Trophoblast cell (in vitro differentiated cells and primary cell): ENCODE data around the gene TFF2.

ENCODE experiments used
- DNase-seq, 2 donors: peaks; one replicate each; pipeline ENCODE4 v3.0.0-alpha.2; 2016
- H2AFZ ChIP-seq: 2 replicates; pipeline ENCODE4 v1.6.1; 2013; ENCODE audit warnings: low read length, moderate library complexity, mild to moderate bottlenecking; ENCODE audit not compliant: insufficient read depth, poor library complexity
- H2AK5ac ChIP-seq: 2 replicates; pipeline ENCODE4 v1.6.1; 2013; ENCODE audit warnings: mild to moderate bottlenecking, low read length
- H2BK120ac ChIP-seq: 2 replicates; pipeline ENCODE4 v1.6.1; 2013; ENCODE audit warnings: low read length, mild to moderate bottlenecking, moderate library complexity; ENCODE audit not compliant: insufficient read depth, poor library complexity
- H2BK12ac ChIP-seq: 2 replicates; pipeline ENCODE4 v1.6.1; 2013; ENCODE audit warnings: mild to moderate bottlenecking, low read length, moderate library complexity
- H2BK5ac ChIP-seq: 2 replicates; pipeline ENCODE4 v1.6.1; 2013; ENCODE audit warnings: low read length, low read depth, moderate library complexity, mild to moderate bottlenecking; ENCODE audit not compliant: poor library complexity
- H3K14ac ChIP-seq: 2 replicates; pipeline ENCODE4 v1.6.1; 2013; ENCODE audit warnings: mild to moderate bottlenecking, low read length
- H3K18ac ChIP-seq: 2 replicates; pipeline ENCODE4 v1.6.1; 2013; ENCODE audit warnings: mild to moderate bottlenecking, low read length
- H3K23ac ChIP-seq: 2 replicates; pipeline ENCODE4 v1.6.1; 2013; ENCODE audit warnings: low read length
- H3K27ac ChIP-seq: 2 replicates; pipeline ENCODE4 v1.5.1; 2013; ENCODE audit warnings: low read depth, mild to moderate bottlenecking, inconsistent platforms, low read length, moderate library complexity
- H3K27me3 ChIP-seq: 2 replicates; pipeline ENCODE4 v1.6.1; 2013; ENCODE audit warnings: inconsistent platforms, mild to moderate bottlenecking, low read length, moderate library complexity; ENCODE audit not compliant: insufficient read depth
- H3K36me3 ChIP-seq, 2 experiments: 1 replicate in 1 of 2; 2 replicates in 1 of 2; pipeline ENCODE4 v1.6.1; 2013; ENCODE audit warnings: low read length in 2 of 2, mild to moderate bottlenecking in 2 of 2, moderate library complexity in 1 of 2; ENCODE audit not compliant: insufficient read depth in 2 of 2, control insufficient read depth in 1 of 2
- H3K4ac ChIP-seq: 2 replicates; pipeline ENCODE4 v1.6.1; 2013; ENCODE audit warnings: low read depth, mild to moderate bottlenecking, low read length, moderate library complexity
- H3K4me1 ChIP-seq, 2 experiments: 1 replicate in 1 of 2; 2 replicates in 1 of 2; pipeline ENCODE4 v1.6.1; 2013; ENCODE audit warnings: low read length in 2 of 2, mild to moderate bottlenecking in 2 of 2, moderate library complexity in 1 of 2; ENCODE audit not compliant: insufficient read depth in 2 of 2, control insufficient read depth in 1 of 2
- H3K4me2 ChIP-seq: 2 replicates; pipeline ENCODE4 v1.6.1; 2013; ENCODE audit warnings: inconsistent platforms, mild to moderate bottlenecking, low read length, moderate library complexity
- H3K4me3 ChIP-seq: 2 replicates; pipeline ENCODE4 v1.5.1; 2013; ENCODE audit warnings: mild to moderate bottlenecking, low read depth, low read length, inconsistent platforms
- H3K79me1 ChIP-seq: one replicate; pipeline ENCODE4 v1.6.1; 2013; ENCODE audit warnings: low read length
- H3K79me2 ChIP-seq: 2 replicates; pipeline ENCODE4 v1.6.1; 2013; ENCODE audit warnings: low read length, mild to moderate bottlenecking; ENCODE audit not compliant: control insufficient read depth, insufficient read depth, poor library complexity
- H3K9ac ChIP-seq: 2 replicates; pipeline ENCODE4 v1.6.1; 2013; ENCODE audit warnings: mild to moderate bottlenecking, low read length
- H3K9me3 ChIP-seq: 2 replicates; pipeline ENCODE4 v1.6.1; 2013; ENCODE audit warnings: low read depth, mild to moderate bottlenecking, control low read depth, inconsistent platforms, low read length; ENCODE audit not compliant: insufficient read depth
- H4K12ac ChIP-seq: 2 replicates; pipeline ENCODE4 v1.6.1; 2013; ENCODE audit warnings: low read depth, mild to moderate bottlenecking, low read length, moderate library complexity
- H4K8ac ChIP-seq: 2 replicates; pipeline ENCODE4 v1.6.1; 2013; ENCODE audit warnings: low read depth, mild to moderate bottlenecking, low read length, moderate library complexity
- H4K91ac ChIP-seq: one replicate; pipeline ENCODE4 v1.6.1; 2013; ENCODE audit warnings: low read depth, mild to moderate bottlenecking, low read length, moderate library complexity
- WGBS: extraction: QIAGEN DNeasy Blood & Tissue Kit; methylation state at CpG from one replicate; pipeline ENCODE4 v1.1.7; 2013; ENCODE audit warnings: missing lambda C conversion rate; ENCODE audit not compliant: insufficient read length, insufficient coverage; ENCODE audit errors: extremely low coverage; 5-methylcytosine and 5-hydroxymethylcytosine counted together

TFF2 gene

DNA sequence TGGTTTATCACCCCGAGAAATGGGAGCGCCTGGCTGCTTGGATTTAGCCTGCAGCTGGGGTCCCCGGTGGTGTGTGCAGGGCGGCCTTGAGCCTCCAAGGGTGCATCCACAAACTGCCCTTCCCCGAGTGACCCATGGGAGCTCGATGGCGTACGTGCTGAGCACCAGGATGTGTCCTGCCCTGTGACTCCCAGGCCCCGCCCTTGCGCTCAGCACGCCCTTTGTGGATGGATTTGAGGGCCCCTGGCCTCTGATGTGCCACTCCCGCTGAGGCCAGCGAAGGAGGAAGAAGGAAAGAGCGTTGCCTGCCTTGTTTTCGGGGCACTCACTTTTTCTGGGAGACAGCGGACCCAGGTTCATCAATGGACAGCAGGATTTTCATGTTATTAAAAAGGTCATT, 33.9 kb downstream of the TFF2 start:
- no peaks in the 10 kb centered on the region for H3K79me2 ChIP-seq
- H3K4me3 ChIP-seq, result no peak overlapping the region
- no peaks in the 10 kb centered on the region for H3K27me3 ChIP-seq
- no peak overlapping the region for H3K18ac ChIP-seq
- no peak overlapping the region for H2BK12ac ChIP-seq
- no peak overlapping the region for H2BK5ac ChIP-seq
- no peaks in the 10 kb centered on the region for H3K4me1 ChIP-seq
- no peak overlapping the region for H3K27ac ChIP-seq
- no peak overlapping the region for H3K4me2 ChIP-seq
- no peaks in the 10 kb centered on the region for H3K79me1 ChIP-seq
- H2AFZ ChIP-seq, result no peak overlapping the region
- no peak overlapping the region for H2AK5ac ChIP-seq
- no peak overlapping the region for H3K14ac ChIP-seq
- DNase-seq, result no peak
- H4K91ac ChIP-seq, result no peak overlapping the region
- no peak overlapping the region for H4K8ac ChIP-seq
- no peak overlapping the region for H3K4ac ChIP-seq
- H3K36me3 ChIP-seq, result no peaks in the 10 kb centered on the region
- H4K12ac ChIP-seq, result no peak overlapping the region
- no peak overlapping the region for H2BK120ac ChIP-seq
- WGBS, result no CpG with 5 or more reads among the region's 16 CpGs
- H3K9ac ChIP-seq, result no peak overlapping the region
- H3K23ac ChIP-seq, result no peak overlapping the region
- H3K9me3 ChIP-seq, result no peaks in the 10 kb centered on the region

DNA sequence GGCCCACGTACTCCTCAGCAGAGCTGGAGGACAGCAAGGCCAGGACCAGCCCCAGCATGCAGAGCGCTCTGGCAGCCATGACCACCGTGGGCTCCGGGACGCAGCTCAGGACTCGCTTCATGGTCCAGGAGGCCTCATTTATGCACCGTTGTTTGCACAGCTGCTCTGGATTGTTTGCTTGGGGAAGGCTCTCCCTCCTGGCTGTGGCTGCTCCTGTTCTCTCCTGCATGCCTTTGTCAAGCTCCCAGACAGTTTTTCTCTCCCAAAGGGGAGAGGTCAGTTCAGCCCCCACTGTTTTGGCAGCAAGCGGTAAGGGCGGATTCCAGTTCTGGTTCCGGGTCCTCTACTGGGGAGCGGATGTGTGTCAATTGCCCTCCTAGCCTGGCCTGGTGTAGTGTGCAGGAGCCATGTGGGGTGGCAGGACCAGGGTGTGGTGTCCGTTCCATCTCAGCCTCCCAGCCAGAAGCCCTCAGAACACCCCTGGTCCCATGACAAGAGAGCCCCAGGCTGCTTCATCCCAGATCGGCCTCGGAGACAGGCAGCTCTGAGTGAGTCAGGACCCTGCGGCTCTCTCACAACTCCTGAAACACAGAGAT, 35.4 kb downstream of the TFF2 start, which contains the start of gene TFF3:
Gene TFF3, minus strand, starts transcription at position 114 of the 596 bp plus-strand sequence. Its CDS starts 35 bp downstream, at position 79.
- Histone ChIP-seq H3K27ac (no peak within 1 kb of the TSS), H4K12ac (no peak within 1 kb of the TSS), H2BK12ac (no peak within 1 kb of the TSS), H3K14ac (no peak within 1 kb of the TSS), H2BK5ac (no peak within 1 kb of the TSS), H3K9me3 (peaks cover 2% of the 10 kb centered on the region), H2BK120ac (no peak within 1 kb of the TSS), H3K4me1 (no peaks in the 10 kb centered on the region), H3K4me3 (no peak within 1 kb of the TSS), H3K36me3 (no peaks in the 10 kb centered on the region), H3K79me1 (no peaks in the 10 kb centered on the region), H4K91ac (no peak within 1 kb of the TSS), H3K79me2 (no peaks in the 10 kb centered on the region), H2AK5ac (no peak within 1 kb of the TSS), H3K18ac (no peak within 1 kb of the TSS), H3K4me2 (no peak within 1 kb of the TSS), H3K23ac (no peak within 1 kb of the TSS), H3K27me3 (no peaks in the 10 kb centered on the region), H2AFZ (no peak within 1 kb of the TSS), H3K9ac (no peak within 1 kb of the TSS), H4K8ac (no peak within 1 kb of the TSS), H3K4ac (no peak within 1 kb of the TSS)
- no peak for DNase-seq
- WGBS, result no CpG with 5 or more reads among the region's 15 CpGs

DNA sequence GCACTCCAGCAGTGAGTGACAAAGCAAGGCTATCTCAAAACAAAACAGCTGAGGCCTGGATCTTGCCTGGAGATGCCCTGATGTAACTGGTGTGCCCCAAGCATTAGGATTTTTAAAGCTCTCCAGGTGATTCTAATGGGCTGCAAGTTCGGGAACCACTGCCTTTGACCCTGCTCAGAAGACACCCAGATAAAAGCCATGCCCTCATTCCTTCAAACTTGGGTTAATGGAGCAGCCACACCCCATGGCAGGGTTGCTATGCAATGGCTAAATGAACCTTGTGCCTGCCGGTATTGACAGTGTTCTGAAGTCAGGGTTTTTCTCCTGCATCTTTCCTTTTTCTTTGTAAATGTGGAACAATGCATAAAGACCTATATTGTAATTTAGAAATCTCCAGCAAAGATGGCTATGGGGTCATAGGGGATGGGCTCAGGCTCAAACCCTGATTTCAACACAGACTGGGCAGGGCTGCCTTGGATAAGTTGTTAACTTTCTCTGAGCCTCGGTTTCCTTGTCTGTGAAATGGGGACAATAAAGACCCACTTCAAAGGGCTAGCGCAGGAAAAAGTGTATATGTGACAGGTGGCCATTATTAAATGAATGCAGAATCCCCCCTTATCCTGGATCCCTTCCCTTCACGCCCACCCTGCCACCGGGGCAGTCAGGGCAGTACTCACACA, 36.0 kb downstream of the TFF2 start:
- no CpG with 5 or more reads among the region's 6 CpGs for WGBS

DNA sequence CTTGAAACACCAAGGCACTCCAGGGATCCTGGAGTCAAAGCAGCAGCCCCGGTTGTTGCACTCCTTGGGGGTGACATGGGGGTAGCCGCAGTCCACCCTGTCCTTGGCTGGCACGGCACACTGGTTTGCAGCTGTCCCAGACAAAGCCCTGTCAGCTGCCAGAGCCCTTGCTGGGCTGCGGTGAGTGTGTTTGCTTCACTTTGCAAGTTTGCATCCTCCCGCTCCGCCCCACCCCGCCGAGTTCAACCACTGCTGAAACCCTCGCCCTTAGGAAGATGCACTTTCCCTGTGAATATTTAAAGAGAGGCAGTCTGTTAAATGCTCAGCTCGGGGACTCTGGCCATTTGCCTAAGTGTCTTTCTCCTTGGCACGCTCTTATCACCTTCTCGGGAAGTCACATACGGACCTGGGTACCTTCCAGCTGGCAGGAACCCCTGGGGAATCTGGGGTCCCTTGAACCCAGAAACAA, 37.3 kb downstream of the TFF2 start:
- Histone ChIP-seq H4K12ac (no peak overlapping the region), H2BK120ac (no peak overlapping the region), H3K27ac (no peak overlapping the region), H3K9ac (no peak overlapping the region), H2BK12ac (no peak overlapping the region), H3K27me3 (no peaks in the 10 kb centered on the region), H2AFZ (no peak overlapping the region), H3K18ac (no peak overlapping the region), H4K91ac (no peak overlapping the region), H3K4me1 (no peaks in the 10 kb centered on the region), H3K4me2 (no peak overlapping the region), H3K79me2 (no peaks in the 10 kb centered on the region), H3K36me3 (no peaks in the 10 kb centered on the region), H3K79me1 (no peaks in the 10 kb centered on the region), H3K23ac (no peak overlapping the region), H4K8ac (no peak overlapping the region), H3K14ac (no peak overlapping the region), H3K4me3 (no peak overlapping the region), H3K4ac (no peak overlapping the region), H2BK5ac (no peak overlapping the region), H3K9me3 (peaks cover 2% of the 10 kb centered on the region), H2AK5ac (no peak overlapping the region)
- DNase-seq, result no peak
- WGBS, result no CpG with 5 or more reads among the region's 13 CpGs

More for the DNA sequence above, 36.0 kb downstream of the TFF2 start:
- Histone ChIP-seq H2BK120ac (no peak overlapping the region), H2BK5ac (no peak overlapping the region), H3K9me3 (peaks cover 2% of the 10 kb centered on the region), H4K12ac (no peak overlapping the region), H3K4me2 (no peak overlapping the region), H3K79me1 (no peaks in the 10 kb centered on the region), H3K23ac (no peak overlapping the region), H3K27me3 (no peaks in the 10 kb centered on the region), H3K14ac (no peak overlapping the region), H3K36me3 (no peaks in the 10 kb centered on the region), H3K9ac (no peak overlapping the region), H2AFZ (no peak overlapping the region), H3K79me2 (no peaks in the 10 kb centered on the region), H2AK5ac (no peak overlapping the region), H3K27ac (no peak overlapping the region), H3K4ac (no peak overlapping the region), H3K4me3 (no peak overlapping the region), H2BK12ac (no peak overlapping the region), H4K91ac (no peak overlapping the region), H3K4me1 (no peaks in the 10 kb centered on the region), H4K8ac (no peak overlapping the region), H3K18ac (no peak overlapping the region)
- DNase-seq, result no peak
